DND-41 (cell line): Measurements from ENCODE around the gene SPEM2.

Experiments used
- ATAC-seq: fragments of 200-7000 bp; cut with Tn5 transposase; 3 replicates; pipeline ENCODE4 v1.9.1; 2021; ENCODE audit warnings: low read depth; ENCODE audit not compliant: insufficient read depth
- DNase-seq: peaks from one replicate; pipeline ENCODE4 v3.0.0-alpha.2; 2020
- H2AFZ ChIP-seq: 2 replicates; pipeline ENCODE4 v1.6.0; 2012; ENCODE audit warnings: low read depth, low read length
- H3K27ac ChIP-seq: 2 replicates; pipeline ENCODE4 v1.5.1; 2012; ENCODE audit warnings: low read length, inconsistent platforms
- H3K27me3 ChIP-seq: fragments of 200-600 bp; sonication (generic); 2 replicates; pipeline ENCODE4 v1.6.0; 2012; ENCODE audit warnings: low read length, mild to moderate bottlenecking, inconsistent platforms; ENCODE audit not compliant: insufficient read depth, poor library complexity
- H3K36me3 ChIP-seq: 2 replicates; pipeline ENCODE4 v1.5.1; 2012; ENCODE audit warnings: low read length, inconsistent platforms; ENCODE audit not compliant: insufficient read depth
- H3K4me1 ChIP-seq: 2 replicates; pipeline ENCODE4 v1.5.1; 2012; ENCODE audit warnings: mild to moderate bottlenecking, low read length; ENCODE audit not compliant: insufficient read depth
- H3K4me2 ChIP-seq: 2 replicates; pipeline ENCODE4 v1.6.0; 2012; ENCODE audit warnings: mild to moderate bottlenecking, moderate library complexity, low read length, inconsistent platforms; ENCODE audit not compliant: insufficient read depth
- H3K4me3 ChIP-seq, 2 experiments: fragments of 200-600 bp in 1 of 2; shearing (Covaris generic) in 1 of 2; 2 replicates each; pipeline ENCODE4 v1.5.1; 2012 to 2016; ENCODE audit warnings: inconsistent platforms in 2 of 2, low read length in 2 of 2, mild to moderate bottlenecking in 2 of 2, low read depth in 1 of 2, moderate library complexity in 1 of 2
- H3K79me2 ChIP-seq: 2 replicates; pipeline ENCODE4 v1.6.0; 2012; ENCODE audit warnings: low read length, inconsistent platforms; ENCODE audit not compliant: insufficient read depth
- H3K9ac ChIP-seq: 2 replicates; pipeline ENCODE4 v1.6.0; 2012; ENCODE audit warnings: low read depth, mild to moderate bottlenecking, inconsistent platforms, low read length, moderate library complexity
- H3K9me3 ChIP-seq: 2 replicates; pipeline ENCODE4 v1.5.1; 2012; ENCODE audit warnings: low read length, moderate library complexity, mild to moderate bottlenecking, inconsistent platforms; ENCODE audit not compliant: insufficient read depth, severe bottlenecking
- H4K20me1 ChIP-seq: 2 replicates; pipeline ENCODE4 v1.6.0; 2012; ENCODE audit warnings: low read length; ENCODE audit not compliant: insufficient read depth
- EZH2 ChIP-seq: IDR thresholded peaks from 3 replicates; pipeline ENCODE4 v1.6.1; 2012; ENCODE audit warnings: borderline replicate concordance, low read depth, mild to moderate bottlenecking, moderate library complexity, low read length, inconsistent platforms; ENCODE audit not compliant: severe bottlenecking
- TF ChIP-seq, protein P1 (sequence below): IDR thresholded peaks from 2 replicates; pipeline ENCODE4 v1.5.1; 2012; ENCODE audit warnings: borderline replicate concordance, low read length, moderate library complexity, mild to moderate bottlenecking; ENCODE audit not compliant: poor library complexity, severe bottlenecking; ENCODE audit errors: extremely low read depth

Gene SPEM2

DNA sequence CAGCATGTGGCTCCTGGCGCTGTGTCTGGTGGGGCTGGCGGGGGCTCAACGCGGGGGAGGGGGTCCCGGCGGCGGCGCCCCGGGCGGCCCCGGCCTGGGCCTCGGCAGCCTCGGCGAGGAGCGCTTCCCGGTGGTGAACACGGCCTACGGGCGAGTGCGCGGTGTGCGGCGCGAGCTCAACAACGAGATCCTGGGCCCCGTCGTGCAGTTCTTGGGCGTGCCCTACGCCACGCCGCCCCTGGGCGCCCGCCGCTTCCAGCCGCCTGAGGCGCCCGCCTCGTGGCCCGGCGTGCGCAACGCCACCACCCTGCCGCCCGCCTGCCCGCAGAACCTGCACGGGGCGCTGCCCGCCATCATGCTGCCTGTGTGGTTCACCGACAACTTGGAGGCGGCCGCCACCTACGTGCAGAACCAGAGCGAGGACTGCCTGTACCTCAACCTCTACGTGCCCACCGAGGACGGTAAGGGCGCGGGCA, 17.1 kb upstream of the SPEM2 start:
- no peak overlapping the region for H3K4me2 ChIP-seq
- H3K79me2 ChIP-seq = peaks cover 4% of the 10 kb centered on the region; the same call in 1 of the 2 replicates
- ATAC-seq (no peak), DNase-seq (no peak)
- no peak overlapping the region for H3K9ac ChIP-seq
- H3K27ac ChIP-seq = no peak overlapping the region
- H3K27me3 ChIP-seq = no peaks in the 10 kb centered on the region
- H3K4me1 ChIP-seq = peaks cover 18% of the 10 kb centered on the region
- H3K36me3 ChIP-seq = peaks cover 23% of the 10 kb centered on the region
- no peak overlapping the region for H2AFZ ChIP-seq
- H4K20me1 ChIP-seq = 0 out of 2 replicates have a peak, but pooled peaks cover 2% of the 10 kb centered on the region
- H3K9me3 ChIP-seq = no peaks in the 10 kb centered on the region
- no peak overlapping the region for H3K4me3 ChIP-seq
- TF ChIP-seq, protein P1, sequence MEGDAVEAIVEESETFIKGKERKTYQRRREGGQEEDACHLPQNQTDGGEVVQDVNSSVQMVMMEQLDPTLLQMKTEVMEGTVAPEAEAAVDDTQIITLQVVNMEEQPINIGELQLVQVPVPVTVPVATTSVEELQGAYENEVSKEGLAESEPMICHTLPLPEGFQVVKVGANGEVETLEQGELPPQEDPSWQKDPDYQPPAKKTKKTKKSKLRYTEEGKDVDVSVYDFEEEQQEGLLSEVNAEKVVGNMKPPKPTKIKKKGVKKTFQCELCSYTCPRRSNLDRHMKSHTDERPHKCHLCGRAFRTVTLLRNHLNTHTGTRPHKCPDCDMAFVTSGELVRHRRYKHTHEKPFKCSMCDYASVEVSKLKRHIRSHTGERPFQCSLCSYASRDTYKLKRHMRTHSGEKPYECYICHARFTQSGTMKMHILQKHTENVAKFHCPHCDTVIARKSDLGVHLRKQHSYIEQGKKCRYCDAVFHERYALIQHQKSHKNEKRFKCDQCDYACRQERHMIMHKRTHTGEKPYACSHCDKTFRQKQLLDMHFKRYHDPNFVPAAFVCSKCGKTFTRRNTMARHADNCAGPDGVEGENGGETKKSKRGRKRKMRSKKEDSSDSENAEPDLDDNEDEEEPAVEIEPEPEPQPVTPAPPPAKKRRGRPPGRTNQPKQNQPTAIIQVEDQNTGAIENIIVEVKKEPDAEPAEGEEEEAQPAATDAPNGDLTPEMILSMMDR = no peak
- TF ChIP-seq EZH2 = no peak

DNA sequence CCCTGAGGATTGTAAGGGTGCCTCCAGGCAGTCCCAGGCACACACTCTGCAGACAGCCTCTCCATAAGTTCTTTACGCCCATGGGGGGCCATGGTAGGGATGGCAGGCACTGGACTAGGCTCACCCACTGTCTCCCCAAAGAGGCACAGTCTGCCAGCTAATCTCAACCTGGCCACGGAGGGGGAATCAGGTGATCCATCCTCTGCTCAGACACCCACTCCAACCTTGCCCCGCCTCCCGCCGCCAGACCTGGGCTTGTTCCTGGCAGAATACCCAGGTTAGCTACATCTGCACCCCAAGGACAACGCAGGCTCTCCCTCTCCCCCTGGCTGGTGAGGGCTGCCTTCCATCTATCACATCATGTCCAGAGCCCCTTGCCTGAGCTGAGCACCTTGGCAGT, 16.6 kb upstream of the SPEM2 start:
- no peak overlapping the region for H3K27ac ChIP-seq
- H3K79me2 ChIP-seq = no peaks in the 10 kb centered on the region
- H2AFZ ChIP-seq = no peak overlapping the region
- no peak overlapping the region for H3K4me3 ChIP-seq
- ATAC-seq (no peak), DNase-seq (no peak)
- no peaks in the 10 kb centered on the region for H3K27me3 ChIP-seq
- H3K9me3 ChIP-seq = no peaks in the 10 kb centered on the region
- 0 out of 2 replicates have a peak, but pooled peaks cover 2% of the 10 kb centered on the region for H4K20me1 ChIP-seq
- H3K9ac ChIP-seq = no peak overlapping the region
- TF ChIP-seq EZH2 = no peak
- TF ChIP-seq, protein P1 = no peak
- H3K4me2 ChIP-seq = no peak overlapping the region
- peaks cover 15% of the 10 kb centered on the region for H3K4me1 ChIP-seq
- peaks cover 23% of the 10 kb centered on the region for H3K36me3 ChIP-seq

DNA sequence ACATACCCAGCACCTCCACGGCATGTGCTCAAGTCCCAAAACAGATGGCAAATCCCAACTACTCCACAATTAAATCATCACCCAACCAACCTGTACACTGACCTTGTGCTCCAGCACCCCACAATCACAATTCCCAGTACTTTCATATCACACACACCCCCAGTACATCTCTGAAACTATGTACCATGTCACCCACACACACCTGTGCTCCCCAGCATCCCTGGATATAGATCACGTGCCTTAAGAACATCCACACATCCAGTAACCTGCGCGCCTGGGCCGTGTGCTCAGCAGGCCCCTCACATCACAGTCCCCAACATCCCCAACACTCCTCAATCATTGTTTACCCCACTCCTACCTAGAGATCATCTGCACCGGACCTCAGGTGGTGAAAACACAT, 15.7 kb upstream of the SPEM2 start:
- Histone ChIP-seq H2AFZ (no peak overlapping the region), H3K79me2 (no peaks in the 10 kb centered on the region), H3K9me3 (no peaks in the 10 kb centered on the region), H3K4me1 (peaks cover 15% of the 10 kb centered on the region), H3K9ac (no peak overlapping the region), H3K27ac (no peak overlapping the region), H3K4me3 (no peak overlapping the region), H3K27me3 (no peaks in the 10 kb centered on the region), H4K20me1 (0 out of 2 replicates have a peak, but pooled peaks cover 2% of the 10 kb centered on the region), H3K4me2 (no peak overlapping the region), H3K36me3 (peaks cover 23% of the 10 kb centered on the region)
- no peak for TF ChIP-seq EZH2
- TF ChIP-seq, protein P1 = no peak
- ATAC-seq = no peak
- DNase-seq = no peak
